ENCODE data around the gene DENND4A. TPM values are rescaled to one million over a fixed set of nuclear protein-coding genes. Genes with fewer than 3 reads are reported as not detected.

DENND4A gene
- total RNA-seq, 1 experiment from 2014 or later = 13.2 TPM

DNA sequence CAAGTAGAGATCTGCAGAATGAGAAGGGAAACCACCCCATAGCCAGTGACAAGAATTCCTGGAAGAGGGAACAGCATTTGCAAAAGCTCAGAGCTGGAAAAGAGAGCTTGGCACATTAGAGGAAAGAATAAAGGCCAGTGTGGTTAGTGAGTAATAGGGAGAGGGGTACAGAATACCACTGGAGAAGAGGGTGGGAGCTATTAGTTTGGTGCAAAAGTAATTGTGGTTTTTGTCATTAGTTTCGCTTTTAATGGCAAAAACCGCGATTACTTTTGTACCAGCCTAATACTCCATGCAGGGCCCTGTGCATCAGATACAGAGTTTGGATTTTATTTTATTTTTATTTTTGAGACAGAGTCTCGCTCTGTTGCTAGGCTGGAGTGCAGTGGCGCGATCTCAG is 160.6 kb downstream of the DENND4A start:
- Histone ChIP-seq H3K4me1 (ENCODE audit: insufficient read depth, low read length, poor library complexity, severe bottlenecking) (peaks cover 9% of the 10 kb centered on the region), H3K27me3 (replicated peaks; ENCODE audit: insufficient read depth, low read depth, low read length, poor library complexity) (no peaks in the 10 kb centered on the region), H3K27ac (ENCODE audit: low read depth, low read length, poor library complexity, severe bottlenecking) (no peak overlapping the region), H3K4me3 (ENCODE audit: low read depth, low read length, poor library complexity, severe bottlenecking) (no peak overlapping the region), H3K36me3 (ENCODE audit: insufficient read depth, low read length, poor library complexity, severe bottlenecking) (no peaks in the 10 kb centered on the region), H3K9me3 (ENCODE audit: low read depth, low read length, poor library complexity, severe bottlenecking) (no peaks in the 10 kb centered on the region)
- ChIA-PET POLR2A (ENCODE audit: low non-redundant PET) (no interaction called here), CTCF (no interaction called here)
- DNase-seq (ENCODE audit: low spot score) = no peak
- intact Hi-C loops (cut with micrococcal nuclease; ENCODE audit: unreplicated experiment) = no loop called here
- BruUV-seq (replicated peaks) = no TSS peak
- TF ChIP-seq EZH2 (IDR thresholded peaks at IDR 0.05; ENCODE audit: borderline replicate concordance, low read depth, low read length, poor library complexity, severe bottlenecking) = no peak
- TF ChIP-seq, protein P1, sequence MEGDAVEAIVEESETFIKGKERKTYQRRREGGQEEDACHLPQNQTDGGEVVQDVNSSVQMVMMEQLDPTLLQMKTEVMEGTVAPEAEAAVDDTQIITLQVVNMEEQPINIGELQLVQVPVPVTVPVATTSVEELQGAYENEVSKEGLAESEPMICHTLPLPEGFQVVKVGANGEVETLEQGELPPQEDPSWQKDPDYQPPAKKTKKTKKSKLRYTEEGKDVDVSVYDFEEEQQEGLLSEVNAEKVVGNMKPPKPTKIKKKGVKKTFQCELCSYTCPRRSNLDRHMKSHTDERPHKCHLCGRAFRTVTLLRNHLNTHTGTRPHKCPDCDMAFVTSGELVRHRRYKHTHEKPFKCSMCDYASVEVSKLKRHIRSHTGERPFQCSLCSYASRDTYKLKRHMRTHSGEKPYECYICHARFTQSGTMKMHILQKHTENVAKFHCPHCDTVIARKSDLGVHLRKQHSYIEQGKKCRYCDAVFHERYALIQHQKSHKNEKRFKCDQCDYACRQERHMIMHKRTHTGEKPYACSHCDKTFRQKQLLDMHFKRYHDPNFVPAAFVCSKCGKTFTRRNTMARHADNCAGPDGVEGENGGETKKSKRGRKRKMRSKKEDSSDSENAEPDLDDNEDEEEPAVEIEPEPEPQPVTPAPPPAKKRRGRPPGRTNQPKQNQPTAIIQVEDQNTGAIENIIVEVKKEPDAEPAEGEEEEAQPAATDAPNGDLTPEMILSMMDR (conservative IDR thresholded peaks at IDR 0.05; ENCODE audit: low read depth, low read length) = no peak

DNA sequence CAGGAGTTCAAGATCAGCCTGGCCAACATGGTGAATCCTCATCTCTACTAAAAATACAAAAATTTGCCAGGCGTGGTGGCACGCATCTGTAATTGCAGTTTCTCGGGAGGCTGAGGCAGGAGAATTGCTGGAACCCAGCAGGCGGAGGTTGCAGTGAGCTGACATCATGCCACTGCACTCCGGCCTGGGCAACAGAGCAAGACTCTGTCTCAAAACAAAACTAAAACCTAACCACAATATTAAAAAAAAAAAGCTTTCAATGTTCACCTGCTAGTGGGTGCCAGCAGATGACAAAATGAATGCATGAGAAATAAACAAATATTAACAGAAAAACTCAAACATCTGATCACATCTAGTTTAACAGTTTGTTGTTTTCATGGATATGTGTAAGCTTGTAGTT is 161.3 kb downstream of the DENND4A start:
- H3K4me1 ChIP-seq (ENCODE audit: insufficient read depth, low read length, poor library complexity, severe bottlenecking) = peaks cover 15% of the 10 kb centered on the region
- no peak for TF ChIP-seq EZH2 (IDR thresholded peaks at IDR 0.05; ENCODE audit: borderline replicate concordance, low read depth, low read length, poor library complexity, severe bottlenecking)
- TF ChIP-seq, protein P1 (conservative IDR thresholded peaks at IDR 0.05; ENCODE audit: low read depth, low read length) = no peak
- no peak for DNase-seq (ENCODE audit: low spot score)
- H3K27me3 ChIP-seq (replicated peaks; ENCODE audit: insufficient read depth, low read depth, low read length, poor library complexity) = no peaks in the 10 kb centered on the region
- no peaks in the 10 kb centered on the region for H3K36me3 ChIP-seq (ENCODE audit: insufficient read depth, low read length, poor library complexity, severe bottlenecking)
- no TSS peak for BruUV-seq (replicated peaks)
- CTCF ChIA-PET = no interaction called here
- intact Hi-C loops (cut with micrococcal nuclease; ENCODE audit: unreplicated experiment) = no loop called here
- no peak overlapping the region for H3K27ac ChIP-seq (ENCODE audit: low read depth, low read length, poor library complexity, severe bottlenecking)
- H3K9me3 ChIP-seq (ENCODE audit: low read depth, low read length, poor library complexity, severe bottlenecking) = no peaks in the 10 kb centered on the region
- H3K4me3 ChIP-seq (ENCODE audit: low read depth, low read length, poor library complexity, severe bottlenecking) = no peak overlapping the region
- POLR2A ChIA-PET (ENCODE audit: low non-redundant PET) = no interaction called here

DNA sequence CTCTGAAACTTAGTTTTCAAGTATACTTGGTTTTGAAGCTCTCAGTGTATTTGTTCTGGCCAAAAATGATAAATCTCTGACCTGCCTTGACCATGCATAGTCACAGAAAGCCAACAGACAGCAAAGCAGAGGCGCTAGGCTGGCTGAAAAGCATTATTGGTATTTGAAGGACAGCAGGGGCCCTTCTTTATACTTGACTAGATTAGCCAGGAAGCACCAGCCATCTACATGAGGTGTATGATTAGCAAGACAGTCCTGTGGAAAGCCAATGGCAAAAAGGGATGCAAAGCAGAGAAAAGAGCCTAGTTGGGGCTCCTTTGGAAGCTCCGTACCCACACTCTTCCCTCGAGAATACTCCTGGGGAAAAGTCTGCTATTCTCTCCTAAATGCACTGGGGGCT is 162.5 kb downstream of the DENND4A start:
- no peak for TF ChIP-seq EZH2 (IDR thresholded peaks at IDR 0.05; ENCODE audit: borderline replicate concordance, low read depth, low read length, poor library complexity, severe bottlenecking)
- TF ChIP-seq, protein P1 (conservative IDR thresholded peaks at IDR 0.05; ENCODE audit: low read depth, low read length) = no peak
- intact Hi-C loops (cut with micrococcal nuclease; ENCODE audit: unreplicated experiment) = no loop called here
- no peaks in the 10 kb centered on the region for H3K36me3 ChIP-seq (ENCODE audit: insufficient read depth, low read length, poor library complexity, severe bottlenecking)
- no peaks in the 10 kb centered on the region for H3K27me3 ChIP-seq (replicated peaks; ENCODE audit: insufficient read depth, low read depth, low read length, poor library complexity)
- POLR2A ChIA-PET (ENCODE audit: low non-redundant PET) = interaction anchor here (0.7 kb wide), 1 partner anchor 76 kb away, joined by 4 read pairs; no protein-coding TSS in a partner anchor
- CTCF ChIA-PET = no interaction called here
- no peak overlapping the region for H3K27ac ChIP-seq (ENCODE audit: low read depth, low read length, poor library complexity, severe bottlenecking)
- DNase-seq (ENCODE audit: low spot score) = no peak
- H3K4me3 ChIP-seq (ENCODE audit: low read depth, low read length, poor library complexity, severe bottlenecking) = no peak overlapping the region
- peaks cover 17% of the 10 kb centered on the region for H3K4me1 ChIP-seq (ENCODE audit: insufficient read depth, low read length, poor library complexity, severe bottlenecking)
- no peaks in the 10 kb centered on the region for H3K9me3 ChIP-seq (ENCODE audit: low read depth, low read length, poor library complexity, severe bottlenecking)
- BruUV-seq (replicated peaks) = no TSS peak

Data from A673 (cell line).